ENCODE results near the gene NFIB.

Gene NFIB

GRCh38 chr9:14313951-14314423 lies at the start of gene NFIB:
NFIB (minus strand) TSS chr9:14314141; CDS start chr9:14313511, 630 bp downstream.
- DNase-seq, result peak; percentile 31

- no peak for DNase-seq
Measured at GRCh38 chr9:14362175-14362574, 48.2 kb upstream of the NFIB start.

- DNase-seq, result no peak
Measured at GRCh38 chr9:14361074-14361473, 47.1 kb upstream of the NFIB start.

- DNase-seq, result no peak
Measured at GRCh38 chr9:14358523-14358922, 44.6 kb upstream of the NFIB start.

- DNase-seq, result no peak
Measured at GRCh38 chr9:14356351-14357265, 42.7 kb upstream of the NFIB start.

GRCh38 chr9:14354201-14354600 lies 40.3 kb upstream of the NFIB start:
- no peak for DNase-seq

DNA sequence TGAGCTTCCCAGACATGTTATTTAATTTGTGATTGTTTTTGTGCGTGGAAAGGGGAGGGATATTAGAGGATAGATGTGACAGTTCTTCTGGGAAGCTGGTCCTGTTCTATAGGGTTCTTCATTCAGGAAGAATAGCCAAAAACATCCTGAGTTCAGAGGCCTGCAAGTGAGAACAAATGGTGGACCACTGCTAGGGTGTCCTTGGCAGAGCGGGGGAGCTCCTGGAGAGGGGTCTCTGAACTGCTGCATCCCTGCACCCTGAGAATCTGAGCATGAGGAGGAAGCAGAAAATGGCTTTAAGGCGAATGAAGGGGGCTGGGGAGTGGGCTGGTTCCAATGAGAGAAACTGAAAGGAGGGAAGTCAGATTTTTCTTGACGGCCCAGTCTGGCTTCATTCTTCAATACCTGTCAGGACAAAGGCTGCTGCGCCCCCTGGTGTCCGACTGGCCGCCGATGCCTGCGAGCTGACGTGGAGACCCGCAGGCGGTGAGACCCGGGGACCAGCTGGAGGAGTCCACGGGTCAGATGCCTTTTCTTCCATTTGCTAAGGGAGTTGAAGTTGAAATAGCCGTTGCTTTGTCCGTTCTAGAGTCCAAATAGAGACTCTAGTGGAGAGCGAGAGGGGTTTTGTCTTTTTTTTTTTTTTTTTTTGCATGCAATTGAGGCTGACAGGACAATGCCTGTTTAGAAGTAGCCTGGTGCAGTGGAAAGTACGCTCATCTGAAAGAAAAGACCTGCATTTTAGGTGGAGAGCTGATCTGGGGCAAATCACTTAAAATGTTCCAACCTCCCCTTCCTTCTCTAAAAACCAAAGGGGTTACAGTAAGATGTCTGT lies 39.5 kb upstream of the NFIB start:
- DNase-seq, result peak; percentile 93

DNA sequence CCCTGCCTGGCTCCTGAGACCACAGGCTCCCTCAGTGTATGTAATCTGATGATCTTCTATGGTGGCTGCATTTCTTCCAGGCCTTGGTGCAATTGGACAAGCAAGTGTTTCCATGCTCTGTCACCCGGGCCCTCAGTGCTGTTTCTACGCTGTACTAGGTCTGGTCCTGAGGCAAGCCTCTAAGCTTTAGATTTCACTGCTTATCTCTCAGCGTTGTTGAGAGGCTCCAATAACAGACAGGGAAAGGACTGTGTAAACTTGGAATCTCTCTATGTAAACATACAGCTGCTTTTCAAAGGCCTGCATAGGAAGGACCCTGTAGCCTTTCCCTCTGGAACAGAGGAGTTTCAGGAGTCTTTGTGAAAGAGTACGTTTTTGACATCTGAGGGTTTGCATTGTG lies 38.6 kb upstream of the NFIB start:
- DNase-seq, result no peak

- no peak for DNase-seq
Measured at GRCh38 chr9:14351221-14351836, 37.4 kb upstream of the NFIB start.

GRCh38 chr9:14350754-14351153 lies 36.8 kb upstream of the NFIB start:
- DNase-seq, result no peak

- DNase-seq, result no peak
Measured at GRCh38 chr9:14350349-14350728, 36.4 kb upstream of the NFIB start.

GRCh38 chr9:14349447-14350348 lies 35.8 kb upstream of the NFIB start:
- no peak for DNase-seq

- DNase-seq, result no peak
Measured at GRCh38 chr9:14349146-14349446, 35.2 kb upstream of the NFIB start.

- no peak for DNase-seq
Measured at GRCh38 chr9:14348373-14349145, 34.6 kb upstream of the NFIB start.

GRCh38 chr9:14348123-14348372 lies 34.1 kb upstream of the NFIB start:
- DNase-seq, result no peak

DNA sequence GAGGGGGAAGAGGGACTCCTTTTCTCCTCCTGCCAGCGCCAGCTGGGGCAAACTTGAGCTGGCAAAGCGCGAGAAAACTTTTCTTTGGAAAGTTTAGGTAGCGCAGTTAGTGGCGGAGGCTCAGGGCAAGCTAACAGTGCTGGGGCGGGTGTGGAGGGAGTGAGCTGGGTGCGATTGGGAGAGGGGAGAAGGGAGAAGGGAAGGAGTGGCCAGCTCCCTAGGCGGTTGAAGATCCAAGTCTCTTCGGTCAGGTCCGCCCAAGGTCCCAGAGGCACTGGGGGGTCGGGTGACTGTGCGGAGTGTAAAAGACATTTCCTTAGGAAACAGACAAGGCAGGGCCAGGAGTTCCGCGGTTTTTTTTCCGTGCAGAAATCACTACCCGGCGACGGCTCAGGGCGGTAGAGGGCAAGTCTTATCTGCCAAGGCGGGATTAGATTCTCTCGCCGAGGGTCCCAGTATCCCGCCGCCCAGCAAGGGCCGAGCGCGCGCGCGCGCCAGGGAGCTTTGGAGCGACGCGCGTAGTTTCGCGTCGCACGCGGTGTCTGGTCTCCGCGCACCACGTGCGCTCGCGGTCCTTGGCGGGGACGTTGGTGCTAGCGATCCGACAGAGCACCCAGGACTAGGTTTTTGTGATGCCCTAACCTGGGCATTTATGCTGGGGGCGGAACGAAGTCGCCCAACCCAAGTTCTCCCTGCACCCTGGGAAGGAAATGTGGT lies 33.6 kb upstream of the NFIB start:
- no peak for DNase-seq

DNA sequence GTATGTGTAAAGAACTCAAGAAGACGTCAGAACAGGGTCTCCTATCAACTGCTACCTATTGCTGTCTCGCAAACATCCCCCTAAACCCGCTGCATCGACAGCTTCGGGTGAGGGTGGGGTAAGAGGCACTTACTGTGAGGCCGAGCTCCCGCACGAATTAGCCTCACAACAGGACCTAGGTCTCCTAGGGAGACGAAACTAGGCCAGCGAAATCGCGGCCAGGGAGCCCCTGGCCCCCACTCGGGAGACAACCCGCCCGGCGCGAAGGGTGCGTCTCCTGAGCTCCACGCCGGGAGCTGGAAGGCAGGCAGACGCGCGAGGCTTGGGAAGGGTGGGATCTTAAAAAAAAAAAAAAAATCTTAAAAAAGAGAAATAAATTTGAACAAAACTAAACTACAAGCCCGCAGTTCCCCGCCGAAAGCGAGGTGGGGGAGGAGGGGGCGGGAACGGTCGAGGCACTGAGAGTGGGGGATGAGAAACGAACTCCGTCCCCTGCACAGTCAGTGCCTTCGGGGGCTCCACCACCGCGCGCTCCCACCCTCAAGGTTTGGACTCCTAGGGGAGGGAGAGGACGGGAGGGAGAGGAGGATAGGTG lies 33.0 kb upstream of the NFIB start:
- DNase-seq, result no peak

DNA sequence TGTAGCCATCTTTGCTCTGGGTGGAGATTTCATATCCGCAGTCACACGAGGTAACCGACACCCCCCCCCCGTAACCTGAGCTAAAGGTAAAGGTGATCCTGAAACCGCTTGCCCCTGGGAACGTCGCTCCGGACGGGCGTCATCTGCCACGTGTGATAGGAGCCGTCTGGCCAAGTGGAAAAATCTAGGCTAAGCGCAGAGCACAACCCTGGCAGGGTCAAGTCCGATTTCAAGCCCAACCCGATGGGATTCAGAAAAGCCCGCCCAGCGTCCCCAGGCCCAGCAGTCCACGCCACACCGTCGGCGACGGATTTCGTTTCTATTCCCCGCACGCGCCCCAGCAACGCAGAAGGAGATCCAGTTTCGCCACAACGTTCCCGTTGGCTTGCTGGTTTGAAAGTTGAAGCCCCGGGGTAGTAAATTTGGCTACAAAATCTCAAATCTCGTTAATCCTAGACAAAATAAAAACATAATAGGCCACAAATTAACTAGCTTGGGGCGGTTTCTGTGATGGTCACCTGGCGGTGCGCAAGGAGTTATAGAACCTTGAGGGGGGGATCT lies 32.4 kb upstream of the NFIB start:
- no peak for DNase-seq

DNA sequence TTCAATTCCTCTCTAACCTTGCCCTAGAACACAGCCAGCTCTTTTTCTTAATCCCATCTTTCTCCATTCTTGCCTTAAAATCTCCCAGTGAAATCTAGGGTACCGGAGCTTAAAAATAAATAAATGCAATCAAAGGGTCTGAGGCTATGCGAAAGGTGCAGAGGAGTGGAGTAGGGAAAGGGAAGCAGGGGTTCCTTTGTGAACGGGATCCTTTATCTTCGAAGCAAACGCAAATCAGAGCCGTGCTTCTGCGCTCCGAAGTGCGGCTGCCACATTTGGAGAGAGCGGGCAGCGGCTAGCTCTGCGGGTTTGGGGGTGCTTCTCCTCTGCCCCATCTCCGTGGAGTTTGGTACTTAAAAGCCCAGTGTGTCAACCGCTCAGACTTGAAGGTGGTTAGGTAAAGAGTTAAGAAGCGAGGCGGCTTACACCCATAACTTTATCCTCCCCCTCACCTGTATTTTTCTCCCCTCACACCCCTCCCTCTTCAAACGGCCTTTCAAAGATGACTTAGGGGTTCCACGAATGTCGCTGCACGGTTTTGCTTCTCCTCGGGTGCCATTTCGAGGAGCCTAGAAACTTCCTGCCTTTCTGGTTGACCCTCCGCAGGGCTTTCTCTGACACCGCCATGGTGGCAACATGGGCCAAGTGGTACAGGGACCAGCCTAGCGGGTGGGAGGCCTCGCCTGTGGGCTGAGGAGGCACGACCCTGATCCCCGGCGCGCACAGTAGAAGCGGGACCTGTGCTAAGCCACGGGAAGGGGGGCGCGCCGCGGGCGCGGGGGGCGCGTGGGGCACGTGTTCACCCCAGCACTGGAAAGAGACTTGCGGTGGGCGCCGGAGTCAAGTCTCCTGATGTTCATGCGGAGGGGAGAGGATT lies 31.7 kb upstream of the NFIB start:
- no peak for DNase-seq

Data from stimulated activated CD8-positive, alpha-beta memory T cell treated with anti-CD3 and anti-CD28 coated beads, Interleukin-4, amount 100 ng/mL, for 48 hours (primary cell).